CD14-positive monocyte (primary cell): ENCODE measurements around the gene TM6SF1. TPM values are rescaled to one million over a fixed set of nuclear protein-coding genes. Genes with fewer than 3 reads are reported as not detected.
A peak's percentile ranks its signal among the peaks of the same experiment; 100 is the strongest.
"Not testable (repeated sequence)": the region's sequence is repeated elsewhere in the genome, so short reads cannot be mapped to it uniquely, and the experiment has no call there.

Experiments used
- DNase-seq, 3 donors: peaks; one replicate each; pipeline ENCODE4 v3.0.0-alpha.2; 2011 to 2022
- H2AFZ ChIP-seq: 2 replicates; pipeline ENCODE4 v1.6.0; 2012; ENCODE audit warnings: mild to moderate bottlenecking, low read depth, low read length, inconsistent platforms; ENCODE audit not compliant: insufficient read depth, poor library complexity, severe bottlenecking
- H3K27ac ChIP-seq, 2 donors: 1 replicate in 1 of 2; 2 replicates in 1 of 2; pipeline ENCODE4 v1.5.1; 2012 to 2013; ENCODE audit warnings: low read length in 2 of 2, control low read depth in 1 of 2, inconsistent platforms in 1 of 2, low read depth in 1 of 2, mild to moderate bottlenecking in 1 of 2
- H3K27me3 ChIP-seq, 2 donors: one replicate each; pipeline versions ENCODE4 v1.6.0 to v1.6.1; 2011 to 2013; ENCODE audit warnings: low read length in 2 of 2; ENCODE audit not compliant: control insufficient read depth in 2 of 2, insufficient read depth in 2 of 2
- H3K36me3 ChIP-seq, 2 donors: replicated peaks in 1 of 2; 1 replicate in 1 of 2; 2 replicates in 1 of 2; pipeline versions ENCODE4 v1.5.1 to v1.6.1; 2012 to 2013; ENCODE audit warnings: low read length in 2 of 2, control low read depth in 1 of 2, inconsistent platforms in 1 of 2, mild to moderate bottlenecking in 1 of 2; ENCODE audit not compliant: insufficient read depth in 2 of 2, control insufficient read depth in 1 of 2
- H3K4me1 ChIP-seq, 2 donors: 1 replicate in 1 of 2; 2 replicates in 1 of 2; pipeline versions ENCODE4 v1.5.1 to v1.6.1; 2012 to 2013; ENCODE audit warnings: low read length in 2 of 2, control low read depth in 1 of 2, inconsistent platforms in 1 of 2, mild to moderate bottlenecking in 1 of 2, moderate library complexity in 1 of 2; ENCODE audit not compliant: insufficient read depth in 2 of 2, control insufficient read depth in 1 of 2
- H3K4me2 ChIP-seq: replicated peaks from 2 replicates; pipeline ENCODE3; 2012; ENCODE audit warnings: low read length, moderate library complexity, mild to moderate bottlenecking; ENCODE audit not compliant: poor library complexity, severe bottlenecking; ENCODE audit errors: extremely low read depth
- H3K4me3 ChIP-seq, 3 experiments: fragments of 200-600 bp in 1 of 3; sonication (generic) in 1 of 3; replicated peaks in 1 of 3; 1 replicate in 2 of 3; 2 replicates in 1 of 3; pipeline ENCODE4 v1.5.1; 2011 to 2013; ENCODE audit warnings: low read length in 3 of 3, mild to moderate bottlenecking in 3 of 3, control low read depth in 2 of 3, low read depth in 2 of 3, inconsistent platforms in 1 of 3, moderate library complexity in 1 of 3
- H3K79me2 ChIP-seq: 2 replicates; pipeline ENCODE4 v1.6.0; 2012; ENCODE audit warnings: mild to moderate bottlenecking, control low read depth, inconsistent platforms, low read length, moderate library complexity; ENCODE audit not compliant: insufficient read depth
- H3K9ac ChIP-seq: 2 replicates; pipeline ENCODE4 v1.6.0; 2017; ENCODE audit warnings: low read length, mild to moderate bottlenecking; ENCODE audit not compliant: insufficient read depth, poor library complexity, severe bottlenecking
- H3K9me3 ChIP-seq, 2 donors: replicated peaks in 1 of 2; 1 replicate in 1 of 2; 2 replicates in 1 of 2; pipeline versions ENCODE4 v1.5.1 to v1.6.1; 2012 to 2013; ENCODE audit warnings: low read length in 2 of 2, control low read depth in 1 of 2; ENCODE audit not compliant: control insufficient read depth in 1 of 2, insufficient read depth in 1 of 2
- H4K20me1 ChIP-seq: 2 replicates; pipeline ENCODE4 v1.6.0; 2012; ENCODE audit warnings: mild to moderate bottlenecking, low read length, control low read depth, moderate library complexity; ENCODE audit not compliant: insufficient read depth
- H3K27ac Mint-ChIP-seq, 7 donors: one replicate each; pipeline ENCODE4 v1.8.0; 2020; ENCODE audit warnings: mild to moderate bottlenecking in 7 of 7, mixed read lengths in 7 of 7, moderate library complexity in 6 of 7, inconsistent platforms in 2 of 7
- H3K27me3 Mint-ChIP-seq, 3 donors: one replicate each; pipeline ENCODE4 v1.8.0; 2021 to 2022; ENCODE audit warnings: low read depth in 3 of 3, mild to moderate bottlenecking in 3 of 3, mixed read lengths in 3 of 3, moderate library complexity in 3 of 3, inconsistent platforms in 1 of 3
- H3K36me3 Mint-ChIP-seq, 2 donors: one replicate each; pipeline ENCODE4 v1.8.0; 2020; ENCODE audit warnings: mixed read lengths in 2 of 2, inconsistent platforms in 1 of 2, mild to moderate bottlenecking in 1 of 2
- H3K4me1 Mint-ChIP-seq: one replicate; pipeline ENCODE4 v1.8.0; 2020; ENCODE audit warnings: mild to moderate bottlenecking, mixed read lengths
- H3K4me3 Mint-ChIP-seq, 2 donors: one replicate each; pipeline ENCODE4 v1.8.0; 2020; ENCODE audit warnings: mild to moderate bottlenecking in 2 of 2, mixed read lengths in 2 of 2, moderate library complexity in 1 of 2
- H3K9me3 Mint-ChIP-seq, 7 donors: one replicate each; pipeline ENCODE4 v1.8.0; 2020 to 2022; ENCODE audit warnings: mixed read lengths in 7 of 7, mild to moderate bottlenecking in 6 of 7, moderate library complexity in 6 of 7, inconsistent platforms in 2 of 7
- CTCF ChIP-seq: fragments of 200-600 bp; IDR thresholded peaks from one replicate; pipeline ENCODE4 v1.8.0; 2022; ENCODE audit warnings: antibody characterized with exemption, mild to moderate bottlenecking
- WGBS: methylation state at CpG from one replicate; pipeline ENCODE4 v1.1.5; 2013; ENCODE audit warnings: missing lambda C conversion rate; ENCODE audit not compliant: insufficient coverage; 5-methylcytosine and 5-hydroxymethylcytosine counted together
- intact Hi-C, 2 donors: fragments of 100-400 bp; cut with micrococcal nuclease; formaldehyde crosslinking; loops; one replicate each; pipeline versions ENCODE4 v1.15.0 to v1.15.1; 2023
- polyA plus RNA-seq, 3 donors: library from polyadenylated mRNA; depleted of rRNA in 1 of 3; unstranded in 2 of 3; stranded (reverse) in 1 of 3; fragments of 300-500 nt in 2 of 3; fragments of >200 nt in 1 of 3; fragmentation: Illumina TruSeq in 2 of 3; gene quantifications; 1 replicate in 2 of 3; 2 replicates in 1 of 3; pipeline ENCODE4 v1.2.3, GENCODE V29; 2012 to 2021

Gene TM6SF1
- polyA plus RNA-seq, 3 donors, result 21.3 to 46.0 (median 35.4) TPM

DNA sequence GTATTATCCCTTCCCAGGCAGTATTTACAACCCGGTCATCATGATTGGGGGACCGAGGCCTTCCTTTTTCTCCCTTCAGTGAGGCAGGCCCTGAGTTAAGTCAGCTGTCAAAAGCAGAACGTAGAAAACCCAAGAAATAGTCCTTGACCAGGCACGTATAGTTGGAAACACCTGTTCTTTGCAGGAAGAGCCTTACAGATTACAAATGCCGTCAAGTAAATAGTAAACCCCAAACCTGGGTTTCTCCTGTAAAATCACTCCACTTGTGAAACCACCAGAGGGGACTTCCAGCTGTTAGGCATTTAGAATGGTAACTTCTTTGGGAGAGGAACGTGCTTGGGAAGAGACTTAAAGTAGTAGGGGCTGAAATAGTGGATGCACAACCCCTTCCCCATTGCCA, 39.4 kb upstream of the TM6SF1 start:
- intact Hi-C loops, result loop anchor here in 1 of 2 donors (5.0 to 10.0 kb wide), 2 partner anchors 39 to 53 kb away; partner anchors contain the start of genes C15orf40 and TM6SF1
- Histone ChIP-seq H3K4me3 (no peak overlapping the region), H3K27ac (no peak overlapping the region), H3K9me3 (peaks cover under 1 to 12% of the 10 kb centered on the region in 2 donors), H2AFZ (peak overlapping the region; percentile 89), H3K9ac (no peak overlapping the region), H3K36me3 (no peaks in the 10 kb centered on the region), H3K27me3 (no peaks in the 10 kb centered on the region), H3K4me1 (peaks cover 29 to 38% of the 10 kb centered on the region in 2 donors), H3K4me2 (no peak overlapping the region), H4K20me1 (peaks cover 34% of the 10 kb centered on the region), H3K79me2 (peaks cover 36% of the 10 kb centered on the region)
- no peak for TF ChIP-seq CTCF
- H3K4me3 Mint-ChIP-seq, result no peak overlapping the region
- H3K27me3 Mint-ChIP-seq, result no peaks in the 10 kb centered on the region
- no peak for DNase-seq
- H3K4me1 Mint-ChIP-seq, result peaks cover 3% of the 10 kb centered on the region
- 96% methylated on average over 3 of the region's 6 CpGs for WGBS
- H3K36me3 Mint-ChIP-seq, result no peaks in the 10 kb centered on the region
- H3K9me3 Mint-ChIP-seq, result peaks cover 6 to 19% (median 14%) of the 10 kb centered on the region in 7 donors
- H3K27ac Mint-ChIP-seq, result peak overlapping the region in 2 of 7 donors; percentile 25 to 57

DNA sequence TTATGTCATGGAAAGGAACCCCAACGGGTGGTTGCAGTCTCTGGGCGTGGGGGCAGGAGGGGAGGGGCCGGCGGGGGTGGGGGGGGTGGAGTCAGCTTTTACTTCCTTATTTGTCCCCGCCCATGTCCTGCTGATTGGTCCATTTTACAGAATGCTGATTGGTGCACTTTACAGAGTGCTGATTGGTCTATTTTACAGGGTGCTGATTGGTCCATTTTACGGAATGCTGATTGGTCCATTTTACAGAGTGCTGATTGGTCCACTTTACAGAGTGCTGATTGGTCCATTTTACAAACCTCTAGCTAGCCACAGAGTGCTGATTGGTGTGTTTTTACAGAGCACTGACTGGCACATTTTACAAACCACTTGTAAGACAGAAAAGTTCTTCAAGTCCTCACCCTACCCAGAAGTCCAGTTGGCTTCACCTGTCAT, 38.2 kb upstream of the TM6SF1 start:
- WGBS, result no CpG with 5 or more reads among the region's 6 CpGs
- H3K27me3 ChIP-seq, H3K27me3 Mint-ChIP-seq, H3K36me3 ChIP-seq, H3K4me2 ChIP-seq, H3K4me3 Mint-ChIP-seq, H3K9ac ChIP-seq, H3K27ac Mint-ChIP-seq, H3K4me3 ChIP-seq, H3K27ac ChIP-seq, H3K36me3 Mint-ChIP-seq, H3K4me1 Mint-ChIP-seq, H2AFZ ChIP-seq: not testable (repeated sequence)
- peaks cover 11 to 24% of the 10 kb centered on the region in 2 donors for H3K9me3 ChIP-seq
- peaks cover 7 to 30% (median 25%) of the 10 kb centered on the region in 7 donors for H3K9me3 Mint-ChIP-seq
- H4K20me1 ChIP-seq, result peaks cover 22% of the 10 kb centered on the region
- intact Hi-C loops, result loop anchor here in 1 of 2 donors (5.0 to 10.0 kb wide), 2 partner anchors 38 to 54 kb away; partner anchors contain the start of genes C15orf40 and TM6SF1
- peaks cover 24% of the 10 kb centered on the region for H3K79me2 ChIP-seq
- DNase-seq, result peak in 2 of 3 donors; percentile 39 to 51
- H3K4me1 ChIP-seq, result peaks cover 18 to 27% of the 10 kb centered on the region in 2 donors
